Inferior parietal cortex (tissue), 1 donor: ENCODE measurements around the gene KLF1.
"Not testable (repeated sequence)": the region's sequence is repeated elsewhere in the genome, so short reads cannot be mapped to it uniquely, and the experiment has no call there.

Source experiments
- DNase-seq: peaks from one replicate; pipeline ENCODE4 v3.0.0-alpha.2; 2016; ENCODE audit errors: extremely low spot score

Gene KLF1

DNA sequence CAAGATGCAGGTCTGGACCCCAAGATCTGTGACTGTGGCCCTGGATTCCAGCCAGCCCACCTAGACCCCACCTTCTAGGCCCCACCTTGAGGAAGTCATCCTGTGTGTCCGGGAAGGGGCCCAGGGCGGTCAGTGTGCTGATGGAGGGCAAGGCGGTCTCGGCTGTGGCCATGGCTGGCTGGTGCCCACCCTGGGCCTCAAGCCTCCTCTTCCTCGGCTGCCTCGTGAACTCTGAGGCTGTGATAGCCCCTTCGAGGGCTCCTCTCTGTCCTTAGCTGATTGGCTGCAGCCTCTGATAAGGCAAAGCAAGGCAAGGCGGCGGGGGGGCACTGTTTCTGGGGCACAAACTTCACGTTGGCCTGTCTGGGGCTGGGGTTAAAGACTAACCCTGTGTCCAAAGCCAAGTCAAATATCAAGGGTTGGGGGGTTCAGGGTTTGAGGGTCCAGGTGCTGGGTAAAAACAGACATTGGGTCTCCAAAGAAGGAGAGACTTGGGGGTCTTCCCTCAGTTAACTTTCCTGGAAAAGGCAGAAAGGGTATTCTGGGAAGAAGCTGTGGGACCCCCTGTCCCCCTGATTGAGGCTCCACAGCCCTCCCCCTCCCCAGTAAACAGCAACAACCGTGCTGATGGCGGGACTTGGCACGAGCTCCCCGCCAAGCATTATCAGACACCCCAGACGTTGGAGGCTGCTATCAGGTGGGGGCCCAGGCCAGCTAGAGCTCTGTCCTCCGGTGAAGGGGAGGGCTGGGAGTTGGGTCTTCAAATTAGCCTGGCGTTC, at the start of gene KLF1:
TSS of gene KLF1 (minus strand) at position 233 of the 779 bp plus-strand sequence. CDS start at position 172, 61 bp downstream.
- DNase-seq = no peak

DNA sequence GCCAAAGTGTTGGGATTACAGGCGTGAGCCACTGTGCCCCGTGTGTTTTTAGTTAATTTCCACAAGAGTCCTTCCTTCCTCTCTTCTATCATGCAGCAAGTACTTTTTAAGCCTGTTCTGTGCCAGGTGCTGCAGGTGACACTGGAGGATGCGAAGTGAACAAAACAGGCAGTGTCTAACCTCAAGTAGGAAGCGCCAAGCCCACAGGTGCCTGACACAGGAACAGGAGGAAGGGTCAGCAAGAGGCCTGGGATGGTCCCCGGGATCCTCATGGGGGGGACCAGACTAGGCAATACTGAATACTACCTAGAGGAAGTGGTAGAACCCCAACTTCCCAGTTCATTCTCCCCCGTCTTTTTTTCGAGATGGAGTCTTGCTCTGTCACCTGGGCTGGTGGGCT, 49.6 kb upstream of the KLF1 start:
- no peak for DNase-seq

DNA sequence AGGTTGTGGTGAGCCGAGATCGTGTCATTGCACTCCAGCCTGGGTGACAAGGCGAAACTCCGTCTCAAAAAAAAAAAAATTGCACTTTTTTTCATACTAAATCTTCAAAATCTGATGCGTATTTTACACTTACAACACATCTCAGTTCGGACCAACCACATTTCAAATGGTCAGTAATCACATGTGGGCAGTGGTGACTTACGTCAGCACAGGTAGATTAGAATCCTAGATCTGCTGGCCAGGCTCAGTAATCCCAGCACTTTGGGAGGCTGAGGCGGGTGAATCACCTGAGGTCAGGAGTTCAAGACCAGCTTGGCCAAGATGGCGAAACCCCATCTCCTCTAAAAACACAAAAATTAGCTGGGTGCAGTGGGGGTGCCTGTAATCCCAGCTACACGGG, 48.1 kb upstream of the KLF1 start:
- no peak for DNase-seq

DNA sequence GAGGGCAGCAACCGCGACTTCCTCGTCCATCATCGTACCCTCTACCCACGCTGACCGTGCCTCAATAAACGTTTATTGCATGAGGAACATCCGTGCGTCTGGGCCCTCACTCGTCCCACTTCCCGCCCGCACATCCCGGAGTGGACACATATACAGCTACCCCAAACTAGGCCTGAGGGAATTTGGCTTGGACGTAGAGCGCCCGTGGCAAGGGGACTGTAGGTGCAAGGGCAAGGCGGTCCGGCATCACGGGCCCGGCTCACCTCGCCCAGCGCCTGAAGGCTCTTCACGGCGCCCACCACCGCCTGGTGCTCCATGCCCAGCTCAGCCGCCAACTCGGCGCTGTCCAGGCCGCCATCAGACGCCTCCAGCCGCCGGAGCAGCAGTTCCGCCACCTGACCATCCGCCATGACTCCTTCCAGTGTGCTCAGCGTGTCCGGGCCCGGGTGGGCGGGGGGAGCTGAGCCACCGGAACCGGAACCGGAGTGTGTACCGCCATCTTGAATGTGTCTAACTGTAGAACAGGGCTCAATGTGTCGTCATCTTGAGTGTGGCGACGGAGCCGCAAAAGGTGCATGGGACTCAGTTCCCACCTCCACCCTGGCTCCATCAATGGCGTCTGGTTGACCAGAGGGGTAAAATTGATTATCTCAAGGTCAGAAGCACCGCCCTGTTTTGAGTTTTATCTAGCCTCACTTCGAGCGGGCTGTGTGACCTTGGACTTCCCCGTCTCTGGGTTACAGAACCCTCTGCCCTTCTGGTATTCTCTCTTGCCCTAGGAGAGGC, 46.5 kb upstream of the KLF1 start, which contains the start of gene FARSA:
TSS of gene FARSA (minus strand) at position 425 of the 786 bp plus-strand sequence. CDS start at position 410, 15 bp downstream.
- DNase-seq = peak; percentile 96

DNA sequence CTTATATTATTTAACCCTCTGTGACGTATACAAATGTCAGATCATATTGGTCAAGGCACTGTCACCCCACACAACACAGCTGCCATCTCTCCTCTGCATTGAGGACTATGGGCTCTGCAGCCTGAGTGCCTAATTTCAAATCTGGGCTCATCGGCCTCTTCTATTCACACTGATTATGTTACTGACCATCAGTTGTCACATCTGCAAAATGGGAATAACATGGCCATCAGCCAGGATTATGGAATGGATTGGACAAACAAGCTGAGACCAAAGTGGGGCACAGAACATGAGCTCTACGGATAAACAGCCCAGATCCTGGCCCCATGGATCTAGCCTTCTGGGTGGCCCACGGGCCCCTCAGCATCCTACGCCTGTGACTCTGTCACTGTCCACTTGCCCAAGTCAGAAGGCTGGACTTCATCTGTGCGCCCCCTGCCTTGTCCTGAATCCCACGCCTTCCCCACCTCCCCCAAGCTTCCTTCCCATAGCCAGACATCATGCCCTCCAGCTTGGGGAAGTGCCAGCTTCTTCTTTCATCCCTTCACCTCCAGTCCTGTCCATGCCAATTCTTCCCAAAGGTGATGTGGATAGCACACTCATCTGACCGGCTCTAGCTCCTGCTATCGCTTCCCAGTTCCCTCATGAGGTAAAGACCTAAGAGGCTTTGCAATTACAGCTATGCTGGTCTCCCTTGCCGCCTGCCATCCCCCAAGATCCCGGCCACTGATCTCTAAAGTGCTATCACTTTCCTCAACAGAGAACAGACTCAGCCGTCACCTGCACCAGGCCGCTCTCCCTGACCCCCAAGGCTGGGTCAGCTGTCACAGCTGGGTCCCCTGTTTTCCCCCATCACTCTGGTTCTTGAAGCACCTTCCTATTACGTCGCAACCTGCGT, 45.6 kb upstream of the KLF1 start:
- DNase-seq = no peak

DNA sequence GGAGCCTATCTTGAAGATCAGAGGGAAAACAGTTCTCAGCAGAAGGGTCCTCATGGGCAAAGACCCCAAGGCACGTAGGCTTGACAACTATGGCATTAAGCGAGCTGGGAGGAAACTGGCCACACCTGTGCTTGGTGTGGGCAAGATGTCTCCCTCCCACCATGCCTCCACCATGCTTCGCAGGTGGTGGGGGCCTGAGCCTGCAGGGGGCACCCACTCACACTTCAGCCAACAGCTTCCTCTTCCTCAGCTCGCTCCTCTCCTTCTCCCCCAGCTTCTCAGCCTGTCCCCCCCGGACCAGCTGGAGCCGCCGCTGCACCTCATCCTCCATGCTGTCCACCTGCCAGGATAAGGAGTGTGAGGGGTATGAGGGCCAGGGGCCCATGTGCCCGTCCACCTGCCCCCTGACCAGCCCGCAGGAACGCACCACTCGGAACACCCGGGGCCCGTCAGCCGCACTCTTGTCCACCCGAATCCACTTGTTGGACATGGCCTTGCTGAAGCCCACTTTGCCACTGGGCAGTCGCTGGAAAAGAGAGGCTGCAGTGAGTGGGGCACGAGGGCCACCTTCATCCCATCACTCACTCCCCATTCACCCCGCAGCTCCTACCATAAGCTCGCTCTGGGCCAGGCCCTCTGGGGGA, 43.1 kb upstream of the KLF1 start:
- no peak for DNase-seq

DNA sequence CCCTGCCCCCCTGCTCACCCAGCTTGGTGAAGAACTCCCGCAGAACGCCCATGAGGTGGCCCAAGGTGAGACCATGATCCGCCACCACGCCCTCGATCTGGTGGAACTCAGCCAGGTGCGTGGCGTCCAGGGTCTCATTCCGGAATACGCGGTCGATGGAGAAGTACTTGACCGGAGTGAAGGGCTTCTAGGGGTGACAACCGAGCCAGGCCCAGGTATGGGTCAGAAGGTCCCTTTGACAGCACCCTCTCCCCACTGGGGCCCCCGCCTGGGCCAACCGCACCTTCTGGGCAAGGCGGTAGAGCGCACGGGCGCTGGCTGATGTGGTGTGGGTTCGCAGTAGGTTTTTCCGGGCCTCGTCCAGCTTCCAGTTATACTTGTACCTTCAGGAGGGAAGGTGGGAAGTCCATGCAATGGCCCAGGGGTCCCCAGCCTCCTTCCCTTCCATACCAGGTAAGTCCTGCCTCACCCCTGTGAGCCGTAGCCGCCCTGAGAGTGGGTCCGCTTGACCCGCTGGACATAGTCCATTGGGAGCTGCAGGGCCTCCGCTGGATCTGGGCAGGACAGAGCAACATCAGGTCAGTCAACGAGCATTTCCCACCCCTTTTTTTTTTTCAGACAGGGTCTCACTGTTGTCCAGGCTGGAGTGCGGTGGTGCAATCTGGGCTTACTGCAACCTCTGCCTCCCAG, 37.8 kb upstream of the KLF1 start:
- DNase-seq = no peak

DNA sequence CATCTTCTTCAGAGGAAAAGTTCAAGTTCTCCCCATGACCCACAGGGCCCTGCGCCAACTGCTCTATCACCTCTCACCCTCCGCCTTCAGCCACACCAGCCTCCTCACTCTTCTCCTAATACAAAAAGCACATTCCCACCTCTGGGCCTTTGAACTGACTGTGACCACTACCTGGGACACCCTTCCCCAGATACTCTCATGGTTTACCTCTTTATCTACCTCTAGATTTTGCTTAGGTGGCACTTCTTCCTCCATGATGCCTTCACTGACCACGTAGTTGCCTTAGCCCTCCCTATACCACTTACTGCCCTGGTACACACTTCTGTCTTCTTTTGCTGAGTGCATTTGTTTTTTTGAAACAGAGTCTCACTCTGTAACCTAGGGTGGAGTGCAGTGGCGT, 36.0 kb upstream of the KLF1 start:
- DNase-seq = no peak

DNA sequence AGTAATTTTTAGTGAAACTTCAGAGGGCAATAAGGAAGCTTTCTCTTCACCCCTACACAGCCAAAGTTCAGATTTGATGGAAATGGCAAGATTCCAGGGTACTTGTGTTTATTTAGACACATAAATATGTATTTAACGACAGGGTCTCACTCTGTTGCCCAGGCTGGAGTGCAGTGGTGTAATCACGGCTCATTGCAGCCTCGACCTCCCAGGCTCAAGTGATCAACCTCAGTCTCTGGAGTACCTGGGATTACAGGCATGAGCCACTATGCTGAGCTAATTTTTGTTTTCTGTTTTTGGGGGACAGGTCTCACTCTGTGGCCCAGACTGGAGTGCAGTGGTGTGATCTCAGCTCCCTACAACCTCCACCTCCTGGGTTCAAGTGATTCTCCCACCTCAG, 34.0 kb upstream of the KLF1 start:
- no peak for DNase-seq

DNA sequence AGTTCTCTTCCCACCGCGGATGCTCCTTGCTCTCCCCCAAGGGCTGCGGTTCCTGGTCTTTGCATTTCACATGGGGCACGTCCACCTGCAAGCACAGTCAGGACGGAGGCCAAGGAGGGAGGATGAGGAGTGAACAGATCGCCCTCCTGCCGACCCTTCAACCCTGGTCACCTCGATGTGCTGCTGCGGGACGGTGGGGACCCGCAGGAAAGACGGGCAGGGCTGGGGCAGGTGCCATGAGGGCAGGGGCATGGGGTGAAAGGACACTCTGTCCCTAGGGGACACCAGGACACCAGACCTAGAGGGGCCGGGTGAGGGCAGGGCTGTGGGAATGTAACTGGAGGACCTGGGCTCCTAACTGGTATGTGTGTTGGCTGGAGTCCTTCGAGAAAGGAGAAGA, 31.3 kb upstream of the KLF1 start:
- DNase-seq = no peak

DNA sequence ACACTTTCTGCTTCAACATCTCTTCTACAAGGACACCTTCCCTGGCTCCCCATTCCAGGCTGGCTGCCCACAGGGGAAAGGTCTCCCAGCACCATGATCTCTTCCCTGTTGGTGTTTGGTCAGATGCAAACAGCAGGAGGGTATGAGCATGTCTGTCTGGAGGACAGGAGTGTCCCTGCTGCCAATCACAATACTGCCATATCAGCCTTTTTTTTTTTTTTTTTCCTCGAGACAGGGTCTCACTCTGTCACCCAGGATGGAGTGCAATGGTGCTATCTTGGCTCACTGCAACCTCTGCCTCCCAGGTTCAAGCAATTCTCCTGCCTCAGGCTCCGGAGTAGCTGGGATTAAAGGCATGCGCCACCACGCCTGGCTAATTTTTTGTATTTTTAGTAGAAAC, 28.9 kb upstream of the KLF1 start:
- not testable (repeated sequence) for DNase-seq

DNA sequence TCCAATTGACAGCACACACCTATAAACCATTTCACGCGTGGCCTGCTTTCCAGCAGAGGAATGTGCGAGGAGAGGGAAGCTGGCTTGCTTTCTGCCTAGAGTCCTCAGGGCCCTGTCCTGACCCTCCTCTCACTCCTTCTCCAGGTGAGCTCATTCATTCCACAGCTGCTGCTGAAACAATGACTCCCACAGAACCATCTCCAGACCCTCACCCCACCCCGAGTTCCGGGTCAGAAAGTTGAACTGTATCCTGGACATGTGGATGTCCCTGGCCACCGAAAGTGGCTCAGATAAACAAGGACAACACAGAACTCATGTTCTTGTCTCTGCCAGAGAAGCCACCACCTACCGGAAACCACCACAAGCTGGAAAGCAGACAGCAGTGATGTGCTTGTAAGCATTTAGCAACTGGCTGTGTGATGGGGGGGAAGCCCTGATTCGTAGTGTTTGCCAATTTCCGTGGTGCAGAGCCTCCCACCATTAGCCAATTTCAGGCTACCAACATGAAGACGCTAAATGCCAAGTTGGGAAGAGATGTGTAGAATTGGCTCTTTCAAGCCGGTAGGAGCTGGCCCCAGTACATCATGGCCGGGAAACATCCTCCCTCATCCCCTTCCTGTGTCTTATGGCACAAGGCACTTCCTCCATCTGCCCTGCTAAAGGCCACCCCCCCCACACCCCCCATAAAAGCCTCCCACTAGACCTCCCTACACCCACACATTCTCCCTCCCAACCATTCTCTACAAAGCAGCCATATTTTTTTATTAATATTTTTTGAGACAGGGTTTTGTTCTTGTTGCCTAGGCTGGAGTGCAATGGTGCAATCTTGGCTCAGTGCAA, 27.1 kb upstream of the KLF1 start:
- no peak for DNase-seq

DNA sequence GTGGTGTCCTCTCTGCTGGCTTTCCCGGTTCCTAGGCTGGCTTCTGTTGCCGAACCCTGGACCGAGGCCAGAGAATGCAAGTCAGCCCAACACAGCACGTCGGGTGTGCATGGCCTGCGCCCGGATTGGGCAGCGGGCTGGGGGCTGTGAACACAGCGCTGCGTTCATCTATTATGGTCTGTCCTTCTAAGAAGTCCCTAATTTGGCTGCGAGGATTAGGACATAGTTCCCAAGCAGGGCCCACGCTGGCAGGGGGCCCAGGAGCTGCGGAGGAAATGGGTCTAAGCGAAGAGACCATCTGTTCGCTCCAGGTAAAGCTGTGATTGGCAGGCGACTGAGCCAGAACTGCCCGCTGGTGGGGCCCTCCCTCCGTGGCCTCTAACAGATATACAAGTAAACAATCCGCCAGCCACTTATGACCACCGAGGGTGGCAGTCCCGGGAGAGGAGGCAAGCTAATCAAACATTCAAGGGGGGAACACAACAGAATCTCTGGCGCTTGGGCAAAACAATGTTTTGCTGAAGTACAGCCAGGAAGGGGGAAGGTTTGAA, 26.1 kb upstream of the KLF1 start:
- peak; percentile 60 for DNase-seq

DNA sequence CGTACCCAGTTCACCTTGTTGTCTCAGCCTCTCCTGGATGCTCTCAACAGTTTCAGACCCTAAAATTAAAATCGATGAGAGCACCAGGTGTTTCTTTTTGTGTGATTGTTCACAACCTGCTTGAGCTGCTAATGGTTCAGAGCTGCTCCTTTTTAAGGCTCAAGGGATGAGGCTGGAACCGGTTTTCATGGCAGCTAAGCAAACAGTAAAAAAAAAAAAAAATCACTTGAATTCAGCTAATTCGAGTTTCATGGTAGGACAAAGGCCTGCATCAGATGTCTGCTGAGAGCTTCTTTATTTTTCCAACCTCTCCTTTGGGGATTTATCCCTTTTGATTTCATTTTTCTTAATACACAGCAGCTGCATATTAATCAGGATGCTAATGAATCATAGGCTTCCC, 25.6 kb upstream of the KLF1 start:
- no peak for DNase-seq

DNA sequence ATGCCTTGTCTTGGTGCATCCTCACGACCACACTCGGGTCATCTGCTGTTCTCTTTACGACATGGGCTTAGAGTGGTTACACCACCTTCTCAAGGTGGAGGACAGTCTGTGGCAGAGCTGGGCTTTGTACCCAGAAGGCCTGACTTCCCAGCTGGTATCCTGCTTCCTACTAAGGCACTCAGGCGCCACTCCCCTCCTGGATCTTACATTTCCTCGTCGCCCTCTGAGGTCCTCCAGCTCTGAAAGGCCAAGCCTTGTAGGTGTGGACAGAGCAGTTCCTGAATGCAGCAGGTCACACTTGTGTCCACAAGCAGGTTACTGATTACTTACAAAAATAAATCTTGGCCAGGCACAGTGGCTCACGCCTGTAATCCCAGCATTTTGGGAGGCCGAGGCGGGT, 20.2 kb upstream of the KLF1 start:
- DNase-seq = no peak

DNA sequence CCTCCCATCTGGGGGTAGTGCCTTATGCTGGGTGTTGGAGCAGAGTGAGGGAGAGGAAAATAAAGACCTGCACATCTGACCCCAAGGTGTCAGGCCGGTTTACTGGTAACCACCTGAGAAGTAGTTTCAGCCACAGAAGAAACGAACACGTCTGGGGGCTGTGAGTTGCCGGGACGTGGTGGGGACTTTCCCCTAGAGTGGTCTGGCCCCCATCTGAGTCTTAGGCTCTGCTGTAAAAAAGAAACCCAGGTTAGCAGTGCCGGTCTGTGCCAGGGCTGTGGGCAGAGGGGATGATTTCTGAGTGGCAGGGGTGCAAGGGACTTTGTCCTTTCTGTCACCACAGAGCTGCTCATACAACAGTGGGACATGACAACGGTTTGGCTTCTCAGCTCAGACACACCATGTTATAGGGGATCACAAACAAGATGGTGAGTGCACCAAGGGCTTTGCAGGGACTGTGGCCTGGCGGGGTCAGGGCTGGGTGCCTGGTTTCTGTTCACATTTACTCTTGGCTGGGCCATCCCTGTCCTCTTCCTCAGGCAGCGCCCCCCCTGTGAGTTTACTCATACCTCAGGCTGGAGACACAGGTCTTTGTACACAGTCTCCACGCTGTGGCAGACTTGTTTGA, 13.0 kb upstream of the KLF1 start:
- no peak for DNase-seq

DNA sequence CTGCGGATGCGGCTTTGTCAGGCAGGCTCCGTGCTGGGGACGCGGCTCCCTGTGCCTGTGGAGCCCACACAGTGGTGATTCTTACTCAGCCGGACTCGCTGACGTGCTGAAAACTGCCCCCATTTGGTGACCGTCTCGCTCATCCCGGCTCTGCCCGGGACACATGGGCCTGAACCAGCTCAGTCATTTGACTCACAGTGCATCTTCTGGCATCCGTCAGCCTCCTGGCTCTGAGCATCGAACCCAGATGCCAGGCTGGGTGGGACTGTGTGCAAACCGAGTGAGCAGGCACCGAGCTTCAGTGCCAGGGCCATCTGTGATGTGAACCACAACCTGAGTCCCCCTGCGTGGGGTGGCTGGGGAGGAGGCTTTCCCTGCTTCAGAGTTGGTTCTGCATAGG, 9.5 kb upstream of the KLF1 start:
- no peak for DNase-seq

DNA sequence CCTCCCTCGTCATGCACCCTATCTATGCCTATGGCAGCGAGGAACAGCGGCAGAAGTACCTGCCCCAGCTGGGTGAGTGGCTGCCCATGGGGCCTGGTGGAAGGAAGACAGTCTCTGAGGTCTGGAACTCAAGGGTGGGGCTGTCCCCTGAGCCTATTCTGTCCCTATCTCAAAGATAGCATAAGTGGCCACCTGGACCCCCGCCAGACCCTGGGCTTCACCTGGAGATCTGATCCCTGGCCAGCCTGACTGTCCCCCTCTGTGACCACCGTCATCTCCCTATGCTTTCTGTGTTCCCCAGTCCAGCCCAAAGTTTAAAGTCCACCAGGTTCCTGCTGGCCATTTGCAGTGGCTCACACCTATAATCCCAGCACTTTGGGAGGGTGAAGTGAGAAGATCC, 6.6 kb upstream of the KLF1 start:
- no peak for DNase-seq

DNA sequence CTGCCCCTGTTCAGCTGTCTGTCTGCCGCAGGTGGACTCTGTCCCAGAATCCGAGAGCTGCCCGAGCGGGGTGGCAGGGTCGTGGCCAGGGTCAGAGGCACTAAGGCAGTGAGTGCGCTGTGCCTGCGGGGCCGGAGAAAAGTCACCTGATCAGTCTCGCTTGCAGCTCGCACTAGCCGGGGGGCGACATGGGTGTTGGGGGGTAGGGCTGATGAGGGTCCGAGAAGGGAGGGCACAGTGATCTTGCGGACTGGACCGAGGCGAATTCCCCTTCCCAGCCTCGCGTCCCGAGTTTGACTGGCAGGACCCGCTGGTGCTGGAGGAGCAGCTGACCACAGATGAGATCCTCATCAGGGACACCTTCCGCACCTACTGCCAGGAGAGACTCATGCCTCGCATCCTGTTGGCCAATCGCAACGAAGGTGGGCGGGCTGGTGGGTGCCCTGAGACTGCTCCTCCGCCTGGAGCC, 4.6 kb upstream of the KLF1 start:
- no peak for DNase-seq
